ENCODE data around the gene S1PR1. TPM values are rescaled to one million over a fixed set of nuclear protein-coding genes. Genes with fewer than 3 reads are reported as not detected.

The S1PR1 gene
- total RNA-seq, 4 donors from 2014 or later: 11.4 to 50.6 (median 26.0) TPM

DNA sequence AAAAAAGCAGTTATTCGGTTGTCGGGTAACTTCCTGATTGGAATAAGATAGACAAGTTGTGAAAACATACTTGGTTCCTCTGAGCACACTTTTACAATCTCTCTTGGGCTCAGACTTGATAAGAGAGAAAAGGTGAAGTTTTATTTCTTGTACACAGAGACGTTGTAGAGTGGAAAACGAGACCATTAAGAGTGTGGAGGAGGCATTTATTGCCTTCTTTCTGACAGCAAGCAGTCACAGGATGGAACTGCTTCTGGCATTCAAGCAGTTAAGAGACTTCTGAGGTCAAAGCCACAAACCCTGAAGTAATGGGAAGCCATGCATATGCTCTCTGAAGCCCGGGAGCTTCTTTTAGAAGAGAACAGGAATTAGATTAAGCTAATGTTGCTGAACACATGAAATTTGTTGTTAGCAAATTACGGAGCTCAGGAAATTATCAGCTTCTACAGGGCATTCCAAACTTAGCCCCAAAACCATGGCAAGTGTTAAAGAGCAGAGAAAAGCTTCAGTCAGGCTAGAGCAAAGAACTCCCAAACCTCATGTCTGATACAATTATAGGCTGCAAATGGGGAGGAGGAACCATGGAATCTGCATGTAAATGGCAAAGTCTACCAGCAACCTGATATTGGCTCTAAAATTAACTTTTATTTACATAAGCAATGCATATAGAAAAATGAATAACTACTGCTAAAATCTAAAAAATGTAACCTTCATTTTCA, 26.0 kb downstream of the S1PR1 start:
- H3K27ac ChIP-seq: no peak overlapping the region
- no peaks in the 10 kb centered on the region for H3K36me3 ChIP-seq
- no peak for DNase-seq (ENCODE audit: low spot score in 2 of 2)
- peaks cover 24% of the 10 kb centered on the region for H3K4me1 ChIP-seq
- H3K27me3 ChIP-seq: no peaks in the 10 kb centered on the region
- TF ChIP-seq EP300 (IDR thresholded peaks at IDR 0.05): no peak
- H3K9me3 ChIP-seq: no peaks in the 10 kb centered on the region
- H3K4me3 ChIP-seq: no peak overlapping the region
- 7% methylated on average over 6 of the region's 6 CpGs for WGBS

DNA sequence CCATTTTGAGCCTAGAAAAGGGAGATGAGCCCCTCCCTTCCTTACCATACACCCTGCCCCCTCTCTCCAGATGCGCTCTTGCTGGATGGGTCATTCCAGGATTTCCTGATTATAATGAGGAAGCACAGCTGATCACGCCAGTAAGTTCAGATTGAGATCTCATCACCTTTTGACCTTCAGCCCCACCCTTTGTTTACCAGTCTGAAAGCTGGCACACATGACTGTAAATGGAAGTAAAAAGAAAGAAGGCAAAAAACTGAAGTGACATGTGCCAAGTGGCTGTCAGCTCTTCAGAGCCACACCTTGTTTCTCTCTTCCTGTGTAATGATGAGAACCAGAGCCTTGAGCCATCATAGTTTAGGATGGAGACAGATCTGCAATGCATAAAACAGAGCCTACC, 27.9 kb downstream of the S1PR1 start:
- TF ChIP-seq POLR2A (IDR thresholded peaks at IDR 0.05) (no peak), EP300 (IDR thresholded peaks at IDR 0.05) (no peak), POLR2AphosphoS5 (IDR thresholded peaks at IDR 0.05) (no peak)
- TF ChIP-seq, protein P1, sequence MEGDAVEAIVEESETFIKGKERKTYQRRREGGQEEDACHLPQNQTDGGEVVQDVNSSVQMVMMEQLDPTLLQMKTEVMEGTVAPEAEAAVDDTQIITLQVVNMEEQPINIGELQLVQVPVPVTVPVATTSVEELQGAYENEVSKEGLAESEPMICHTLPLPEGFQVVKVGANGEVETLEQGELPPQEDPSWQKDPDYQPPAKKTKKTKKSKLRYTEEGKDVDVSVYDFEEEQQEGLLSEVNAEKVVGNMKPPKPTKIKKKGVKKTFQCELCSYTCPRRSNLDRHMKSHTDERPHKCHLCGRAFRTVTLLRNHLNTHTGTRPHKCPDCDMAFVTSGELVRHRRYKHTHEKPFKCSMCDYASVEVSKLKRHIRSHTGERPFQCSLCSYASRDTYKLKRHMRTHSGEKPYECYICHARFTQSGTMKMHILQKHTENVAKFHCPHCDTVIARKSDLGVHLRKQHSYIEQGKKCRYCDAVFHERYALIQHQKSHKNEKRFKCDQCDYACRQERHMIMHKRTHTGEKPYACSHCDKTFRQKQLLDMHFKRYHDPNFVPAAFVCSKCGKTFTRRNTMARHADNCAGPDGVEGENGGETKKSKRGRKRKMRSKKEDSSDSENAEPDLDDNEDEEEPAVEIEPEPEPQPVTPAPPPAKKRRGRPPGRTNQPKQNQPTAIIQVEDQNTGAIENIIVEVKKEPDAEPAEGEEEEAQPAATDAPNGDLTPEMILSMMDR (IDR thresholded peaks at IDR 0.05): no peak
- H3K9me3 ChIP-seq: no peaks in the 10 kb centered on the region
- 17% methylated on average over 2 of the region's 2 CpGs for WGBS
- no peak overlapping the region for H3K27ac ChIP-seq
- H3K27me3 ChIP-seq: no peaks in the 10 kb centered on the region
- H3K36me3 ChIP-seq: no peaks in the 10 kb centered on the region
- DNase-seq (ENCODE audit: low spot score in 2 of 2): no peak
- H3K4me1 ChIP-seq: peaks cover 24% of the 10 kb centered on the region
- no peak overlapping the region for H3K4me3 ChIP-seq

DNA sequence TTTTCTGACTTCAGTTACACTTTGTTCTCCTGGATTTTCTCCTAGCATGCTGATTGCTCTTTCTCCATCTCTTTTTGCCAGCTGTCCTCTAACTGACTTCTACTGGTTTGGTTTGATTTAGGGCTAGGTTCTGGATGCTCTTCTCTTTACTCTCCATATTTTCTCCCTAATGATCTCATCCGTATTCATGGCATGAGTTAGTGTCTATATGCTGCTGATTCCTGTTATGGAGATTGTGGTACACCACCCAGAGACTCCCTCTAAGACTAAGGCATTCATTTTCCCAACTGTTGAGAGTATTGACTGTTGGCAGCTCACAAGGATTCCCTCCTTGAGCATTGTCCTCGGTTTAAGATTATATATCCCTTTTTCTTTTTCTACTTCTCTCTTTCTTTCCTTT, 28.9 kb downstream of the S1PR1 start:
- no peak overlapping the region for H3K4me3 ChIP-seq
- 79% methylated on average over 2 of the region's 2 CpGs for WGBS
- no peak overlapping the region for H3K27ac ChIP-seq
- H3K27me3 ChIP-seq: no peaks in the 10 kb centered on the region
- DNase-seq (ENCODE audit: low spot score in 2 of 2): no peak
- no peaks in the 10 kb centered on the region for H3K36me3 ChIP-seq
- no peaks in the 10 kb centered on the region for H3K9me3 ChIP-seq
- peaks cover 21% of the 10 kb centered on the region for H3K4me1 ChIP-seq
- TF ChIP-seq POLR2AphosphoS5 (IDR thresholded peaks at IDR 0.05): no peak
- TF ChIP-seq, protein P1 (IDR thresholded peaks at IDR 0.05): no peak
- no peak for TF ChIP-seq POLR2A (IDR thresholded peaks at IDR 0.05)
- no peak for TF ChIP-seq EP300 (IDR thresholded peaks at IDR 0.05)

DNA sequence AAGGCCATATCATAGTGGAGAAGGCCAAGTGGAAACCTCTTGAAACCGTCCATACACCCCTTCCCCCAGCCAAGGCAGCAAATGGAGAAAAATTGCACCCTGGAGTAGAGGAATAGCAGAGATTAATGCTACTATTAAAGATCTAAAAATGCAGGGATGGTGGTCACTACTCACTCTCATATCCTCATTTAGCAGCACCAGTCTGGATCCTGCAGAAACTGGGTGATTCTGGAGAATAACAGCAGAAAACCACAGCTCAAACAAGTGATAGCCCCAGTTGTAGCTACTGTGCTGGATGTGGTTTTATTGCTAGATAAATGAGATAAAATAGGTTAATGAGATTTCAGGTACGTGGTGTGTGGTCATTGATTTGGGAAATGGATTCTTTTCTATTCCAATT, 30.3 kb downstream of the S1PR1 start:
- Histone ChIP-seq H3K27ac (no peak overlapping the region), H3K4me1 (peaks cover 21% of the 10 kb centered on the region), H3K9me3 (peaks cover 5% of the 10 kb centered on the region), H3K4me3 (no peak overlapping the region), H3K27me3 (no peaks in the 10 kb centered on the region), H3K36me3 (no peaks in the 10 kb centered on the region)
- WGBS: 86% methylated on average over 2 of the region's 2 CpGs
- no peak for DNase-seq (ENCODE audit: low spot score in 2 of 2)
- TF ChIP-seq, protein P1 (IDR thresholded peaks at IDR 0.05): no peak
- TF ChIP-seq POLR2AphosphoS5 (IDR thresholded peaks at IDR 0.05) (no peak), EP300 (IDR thresholded peaks at IDR 0.05) (no peak), POLR2A (IDR thresholded peaks at IDR 0.05) (no peak)

DNA sequence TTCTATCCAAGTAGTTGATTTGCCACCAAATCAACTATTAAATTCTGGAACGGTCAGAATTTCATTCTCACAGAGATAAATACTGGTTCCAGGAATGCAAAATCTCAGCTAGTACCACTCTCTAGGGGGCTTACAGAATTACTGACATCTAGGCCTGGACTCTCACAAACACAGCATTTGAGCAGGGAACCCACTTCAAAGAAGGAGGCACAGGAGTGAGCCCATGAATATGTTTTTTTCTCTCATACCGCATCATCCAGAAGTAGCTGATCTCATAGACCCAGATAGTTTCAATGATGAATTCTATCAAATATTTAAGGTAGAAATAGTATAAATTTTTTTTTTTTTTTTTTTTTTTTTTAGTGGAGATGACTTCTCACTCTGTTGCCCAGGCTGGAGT, 32.1 kb downstream of the S1PR1 start:
- Histone ChIP-seq H3K36me3 (no peaks in the 10 kb centered on the region), H3K27ac (no peak overlapping the region), H3K27me3 (no peaks in the 10 kb centered on the region), H3K4me1 (peaks cover 15% of the 10 kb centered on the region), H3K4me3 (no peak overlapping the region), H3K9me3 (peaks cover 5% of the 10 kb centered on the region)
- 100% methylated on average over 2 of the region's 2 CpGs for WGBS
- DNase-seq (ENCODE audit: low spot score in 2 of 2): no peak
- no peak for TF ChIP-seq POLR2A (IDR thresholded peaks at IDR 0.05)

DNA sequence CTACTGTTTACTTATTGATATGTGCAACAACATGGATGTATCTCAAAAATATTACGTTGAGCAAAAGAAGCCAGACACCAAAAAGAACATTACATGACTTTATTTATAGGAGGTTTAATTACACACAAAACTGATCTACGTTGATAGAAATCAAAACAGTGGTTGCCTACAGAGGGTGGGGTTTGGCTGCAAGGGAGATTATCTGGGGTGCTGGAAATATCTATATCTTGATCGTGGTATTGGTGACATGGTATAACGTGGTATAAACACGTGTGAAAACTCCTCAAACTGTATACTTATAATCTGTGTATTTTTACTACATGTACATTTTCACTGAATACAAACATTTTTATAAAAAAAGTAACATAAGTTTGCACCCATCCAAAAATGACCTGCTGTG, 38.9 kb downstream of the S1PR1 start:
- 60% methylated on average over 5 of the region's 5 CpGs for WGBS

More for the DNA sequence above, 38.9 kb downstream of the S1PR1 start:
- no peaks in the 10 kb centered on the region for H3K36me3 ChIP-seq
- H3K27me3 ChIP-seq: peaks cover 8% of the 10 kb centered on the region
- peaks cover 5% of the 10 kb centered on the region for H3K9me3 ChIP-seq
- no peak for DNase-seq (ENCODE audit: low spot score in 2 of 2)
- H3K4me3 ChIP-seq: no peak overlapping the region
- H3K4me1 ChIP-seq: peaks cover 2% of the 10 kb centered on the region
- TF ChIP-seq, protein P1 (IDR thresholded peaks at IDR 0.05): no peak
- TF ChIP-seq POLR2AphosphoS5 (IDR thresholded peaks at IDR 0.05) (no peak), EP300 (IDR thresholded peaks at IDR 0.05) (no peak), POLR2A (IDR thresholded peaks at IDR 0.05) (no peak)
- H3K27ac ChIP-seq: no peak overlapping the region

All from suprapubic skin (tissue), 4 donors.